PFSK-1 (cell line): ENCODE results near the gene CFAP299. TPM values are rescaled to one million over a fixed set of nuclear protein-coding genes. Genes with fewer than 3 reads are reported as not detected.

Source experiments
- FOXP2 ChIP-seq: optimal IDR thresholded peaks from 2 replicates; pipeline ENCODE3; 2011; ENCODE audit warnings: borderline replicate concordance, control low read depth, inconsistent platforms; ENCODE audit not compliant: insufficient read depth; ENCODE audit errors: extremely low read length, extremely low read depth
- POLR2AphosphoS5 ChIP-seq: IDR thresholded peaks from 2 replicates; pipeline ENCODE4 v1.6.1; 2012; ENCODE audit warnings: low read depth, mild to moderate bottlenecking, control low read depth, low read length, moderate library complexity
- SIN3A ChIP-seq: IDR thresholded peaks from 2 replicates; pipeline ENCODE4 v1.6.1; 2012; ENCODE audit warnings: mild to moderate bottlenecking, low read length, moderate library complexity, borderline replicate concordance; ENCODE audit not compliant: insufficient read depth
- TAF1 ChIP-seq: IDR thresholded peaks from 2 replicates; pipeline ENCODE4 v1.6.1; 2012; ENCODE audit warnings: low read length, control low read depth, borderline replicate concordance; ENCODE audit not compliant: insufficient read depth
- polyA plus RNA-seq: library from polyadenylated mRNA; unstranded; fragments of >200 nt; gene quantifications from one replicate; pipeline ENCODE4 v1.2.1, GENCODE V29; 2012; ENCODE audit warnings: low read depth, missing spikeins; ENCODE audit not compliant: insufficient read length
- TF ChIP-seq, protein P1 (sequence below), 2 experiments: IDR thresholded peaks; 2 replicates each; pipeline versions ENCODE4 v1.6.1 to v1.8.0; 2011 to 2012; ENCODE audit warnings: low read depth in 2 of 2, low read length in 2 of 2, control low read depth in 1 of 2, inconsistent platforms in 1 of 2, mild to moderate bottlenecking in 1 of 2, moderate library complexity in 1 of 2; ENCODE audit not compliant: insufficient read depth in 1 of 2

CFAP299 gene
- polyA plus RNA-seq: not detected

DNA sequence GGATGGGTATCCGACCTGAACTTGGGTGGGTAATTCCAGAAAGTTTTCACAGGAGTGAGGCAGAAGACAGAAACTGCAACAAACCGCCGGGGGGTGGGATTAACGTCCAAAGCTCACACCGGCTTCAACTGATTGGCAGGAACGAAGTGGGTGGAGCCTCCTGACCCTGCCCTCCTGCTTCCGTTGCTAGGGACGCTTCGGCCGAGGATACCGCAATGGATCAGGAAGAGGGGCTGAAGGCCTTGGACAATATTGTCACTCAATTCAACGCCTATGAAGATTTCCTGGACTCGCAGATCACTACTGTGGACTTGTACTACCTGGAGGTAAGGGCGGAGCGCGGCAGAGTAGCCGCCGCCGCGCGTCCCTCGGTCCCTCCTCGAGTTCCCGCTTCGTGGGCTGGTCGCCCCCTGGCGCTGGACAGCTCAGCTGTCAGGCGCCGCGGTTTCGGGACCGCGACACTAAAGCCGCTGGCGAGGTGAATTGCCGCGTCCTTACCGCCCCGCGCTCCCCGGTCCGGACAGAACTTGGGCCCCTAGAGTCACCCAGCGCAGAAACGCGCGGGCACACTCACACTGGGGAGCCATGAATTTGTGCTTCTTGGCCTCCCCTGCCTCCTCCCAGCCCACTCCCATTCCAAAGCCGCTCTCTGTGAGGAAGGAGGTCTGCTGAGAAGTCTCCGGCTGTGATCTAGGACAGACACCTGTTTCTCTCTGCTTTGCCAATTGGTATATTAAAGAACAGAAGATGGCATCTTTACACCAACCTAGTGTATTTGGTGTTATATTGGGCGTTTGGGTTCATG lies at the start of gene CFAP299:
Gene CFAP299, plus strand, starts transcription at position 177 of the 805 bp plus-strand sequence.
- TF ChIP-seq SIN3A (peak; percentile 91; the same call in 1 of the 2 replicates), POLR2AphosphoS5 (no peak), TAF1 (no peak)
- TF ChIP-seq, protein P1, sequence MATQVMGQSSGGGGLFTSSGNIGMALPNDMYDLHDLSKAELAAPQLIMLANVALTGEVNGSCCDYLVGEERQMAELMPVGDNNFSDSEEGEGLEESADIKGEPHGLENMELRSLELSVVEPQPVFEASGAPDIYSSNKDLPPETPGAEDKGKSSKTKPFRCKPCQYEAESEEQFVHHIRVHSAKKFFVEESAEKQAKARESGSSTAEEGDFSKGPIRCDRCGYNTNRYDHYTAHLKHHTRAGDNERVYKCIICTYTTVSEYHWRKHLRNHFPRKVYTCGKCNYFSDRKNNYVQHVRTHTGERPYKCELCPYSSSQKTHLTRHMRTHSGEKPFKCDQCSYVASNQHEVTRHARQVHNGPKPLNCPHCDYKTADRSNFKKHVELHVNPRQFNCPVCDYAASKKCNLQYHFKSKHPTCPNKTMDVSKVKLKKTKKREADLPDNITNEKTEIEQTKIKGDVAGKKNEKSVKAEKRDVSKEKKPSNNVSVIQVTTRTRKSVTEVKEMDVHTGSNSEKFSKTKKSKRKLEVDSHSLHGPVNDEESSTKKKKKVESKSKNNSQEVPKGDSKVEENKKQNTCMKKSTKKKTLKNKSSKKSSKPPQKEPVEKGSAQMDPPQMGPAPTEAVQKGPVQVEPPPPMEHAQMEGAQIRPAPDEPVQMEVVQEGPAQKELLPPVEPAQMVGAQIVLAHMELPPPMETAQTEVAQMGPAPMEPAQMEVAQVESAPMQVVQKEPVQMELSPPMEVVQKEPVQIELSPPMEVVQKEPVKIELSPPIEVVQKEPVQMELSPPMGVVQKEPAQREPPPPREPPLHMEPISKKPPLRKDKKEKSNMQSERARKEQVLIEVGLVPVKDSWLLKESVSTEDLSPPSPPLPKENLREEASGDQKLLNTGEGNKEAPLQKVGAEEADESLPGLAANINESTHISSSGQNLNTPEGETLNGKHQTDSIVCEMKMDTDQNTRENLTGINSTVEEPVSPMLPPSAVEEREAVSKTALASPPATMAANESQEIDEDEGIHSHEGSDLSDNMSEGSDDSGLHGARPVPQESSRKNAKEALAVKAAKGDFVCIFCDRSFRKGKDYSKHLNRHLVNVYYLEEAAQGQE (IDR thresholded peaks at IDR 0.05; ENCODE audit: insufficient read depth in 1 of 2, low read depth in 2 of 2, low read length in 2 of 2): peak; percentile 68 to 83; a peak in 3 of 4 replicates

DNA sequence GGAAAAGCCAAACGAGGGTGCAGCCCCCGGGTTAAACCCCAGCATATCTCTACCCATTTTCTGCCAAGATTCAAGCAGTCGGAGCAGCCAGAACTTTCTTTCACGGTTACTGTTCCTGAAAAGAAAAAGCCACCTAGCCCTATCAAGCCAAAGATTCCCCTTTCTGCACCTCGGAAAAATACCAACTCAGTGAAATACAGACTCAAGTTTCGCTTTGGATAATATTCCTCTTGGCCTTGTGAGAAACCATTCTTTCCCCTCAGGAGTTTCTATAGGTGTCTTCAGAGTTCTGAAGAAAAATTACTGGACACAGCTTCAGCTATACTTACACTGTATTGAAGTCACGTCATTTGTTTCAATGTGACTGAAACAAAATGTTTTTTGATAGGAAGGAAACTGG lies 49.1 kb upstream of the CFAP299 start:
- TF ChIP-seq FOXP2: no peak
- no peak for TF ChIP-seq POLR2AphosphoS5
- TF ChIP-seq, protein P1 (IDR thresholded peaks at IDR 0.05; ENCODE audit: insufficient read depth in 1 of 2, low read depth in 2 of 2, low read length in 2 of 2): no peak
- TF ChIP-seq TAF1: no peak
- no peak for TF ChIP-seq SIN3A

DNA sequence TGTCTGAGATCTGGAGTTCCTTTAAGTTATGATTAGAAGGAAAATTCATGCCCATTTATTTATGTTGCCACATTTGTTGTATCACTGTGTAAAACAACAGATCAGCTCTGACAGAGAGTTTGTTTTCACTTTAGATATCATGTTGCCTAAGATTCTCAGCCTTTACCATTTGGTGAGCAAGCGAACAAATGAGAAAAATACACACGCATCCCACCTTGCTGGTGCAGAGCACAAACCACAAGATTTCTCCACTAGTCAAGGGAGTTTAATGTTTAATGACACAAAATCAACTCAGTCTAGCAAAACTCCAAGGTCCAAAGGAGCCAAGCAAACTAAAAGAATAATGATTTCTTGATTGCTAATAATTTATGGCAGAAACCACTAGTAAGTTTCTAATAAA lies 41.3 kb upstream of the CFAP299 start:
- no peak for TF ChIP-seq TAF1
- no peak for TF ChIP-seq SIN3A
- no peak for TF ChIP-seq POLR2AphosphoS5
- no peak for TF ChIP-seq FOXP2
- TF ChIP-seq, protein P1 (IDR thresholded peaks at IDR 0.05; ENCODE audit: insufficient read depth in 1 of 2, low read depth in 2 of 2, low read length in 2 of 2): no peak

DNA sequence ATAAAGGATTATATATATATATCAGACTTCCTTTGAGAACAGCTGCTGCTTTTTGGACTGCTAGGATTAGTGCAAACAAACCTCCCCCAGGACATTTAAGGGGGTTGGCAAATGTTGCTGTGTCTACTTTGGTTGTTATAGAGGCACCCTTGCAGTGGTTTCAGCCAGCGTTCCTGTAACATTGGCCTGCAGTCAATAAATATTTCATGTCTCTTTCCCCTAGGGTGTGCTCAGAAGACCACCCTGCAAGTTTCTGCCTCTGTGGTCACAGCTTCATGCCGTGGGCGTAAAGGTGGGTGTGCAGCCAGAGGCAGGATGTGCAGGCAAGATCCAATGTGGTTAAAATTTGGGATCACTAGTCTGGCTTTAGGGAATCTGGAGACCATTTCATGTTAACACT lies 40.2 kb upstream of the CFAP299 start:
- TF ChIP-seq, protein P1 (IDR thresholded peaks at IDR 0.05; ENCODE audit: insufficient read depth in 1 of 2, low read depth in 2 of 2, low read length in 2 of 2): no peak
- no peak for TF ChIP-seq FOXP2
- TF ChIP-seq SIN3A: no peak
- no peak for TF ChIP-seq TAF1
- no peak for TF ChIP-seq POLR2AphosphoS5

DNA sequence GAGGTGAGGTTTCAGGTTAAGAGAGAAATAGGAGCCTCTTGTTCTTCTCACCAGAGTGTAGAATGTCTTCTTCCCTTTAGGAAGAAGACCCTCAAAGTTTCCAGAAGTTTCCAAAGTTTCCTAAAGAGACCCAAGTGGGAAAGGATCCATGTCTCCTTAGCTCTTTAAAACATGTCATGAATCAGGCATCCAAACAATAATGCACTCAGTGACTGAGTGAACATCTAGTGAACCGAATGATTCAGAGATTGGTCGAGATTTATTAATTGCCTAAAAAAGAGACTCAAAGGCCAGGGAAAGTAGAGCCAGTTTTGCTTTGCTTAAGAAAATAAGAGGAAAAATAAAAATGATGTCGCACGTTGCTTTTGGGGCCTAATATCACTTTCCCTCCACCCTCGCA lies 39.7 kb upstream of the CFAP299 start:
- TF ChIP-seq, protein P1 (IDR thresholded peaks at IDR 0.05; ENCODE audit: insufficient read depth in 1 of 2, low read depth in 2 of 2, low read length in 2 of 2): no peak
